GM12891 (cell line): Measurements from ENCODE around the gene ILK.

Source experiments
- PAX5 ChIP-seq: IDR thresholded peaks from 2 replicates; pipeline ENCODE4 v1.6.1; 2011; ENCODE audit warnings: low read length, moderate library complexity, mild to moderate bottlenecking; ENCODE audit not compliant: insufficient read depth, severe bottlenecking
- POLR2A ChIP-seq: IDR thresholded peaks from 2 replicates; pipeline ENCODE4 v1.6.1; 2011; ENCODE audit warnings: low read depth, low read length, control low read depth
- POLR2AphosphoS5 ChIP-seq: IDR thresholded peaks from 2 replicates; pipeline ENCODE4 v1.6.1; 2011; ENCODE audit warnings: low read depth, low read length, control low read depth
- SPI1 ChIP-seq: IDR thresholded peaks from 2 replicates; pipeline ENCODE4 v1.6.1; 2011; ENCODE audit warnings: low read depth, low read length, control low read depth
- TAF1 ChIP-seq: IDR thresholded peaks from 2 replicates; pipeline ENCODE4 v1.6.1; 2011; ENCODE audit warnings: low read depth, low read length, control low read depth

DNA sequence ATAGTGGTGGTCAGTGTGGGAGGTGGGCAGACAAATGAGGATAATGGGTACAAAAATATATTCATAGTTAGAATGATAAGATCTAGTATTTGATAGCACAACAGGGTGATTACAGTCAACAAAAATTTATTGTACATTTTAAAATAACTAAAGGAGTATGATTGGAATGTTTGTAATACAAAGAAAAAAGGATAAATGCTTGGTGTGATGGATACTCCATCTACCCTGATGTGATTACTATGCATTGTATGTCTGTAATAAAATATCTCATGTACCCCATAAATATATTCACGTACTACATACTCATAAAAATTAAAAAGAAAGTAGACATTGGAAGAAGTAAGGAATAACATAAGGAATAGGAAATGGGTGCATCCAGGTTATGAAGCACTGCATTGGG, 15.6 kb upstream of the ILK start:
- TF ChIP-seq POLR2AphosphoS5 (no peak), POLR2A (no peak), TAF1 (no peak), PAX5 (no peak), SPI1 (no peak)
